Measurements from ENCODE around the gene NDUFC1.

NDUFC1 gene

GRCh38 chr4:139282721-139283075 lies 19.6 kb downstream of the NDUFC1 start:
- no peak overlapping the region for H2AFZ ChIP-seq (ENCODE audit: low read depth, low read length)
- peaks cover 13% of the 10 kb centered on the region for H3K27me3 ChIP-seq (ENCODE audit: insufficient read depth, low read length)
- H3K9me3 ChIP-seq (ENCODE audit: low read length): peaks cover 5% of the 10 kb centered on the region
- no peaks in the 10 kb centered on the region for H3K36me3 ChIP-seq (ENCODE audit: insufficient read depth, low read length)
- H3K4me3 ChIP-seq (ENCODE audit: low read length): no peak overlapping the region
- peaks cover 3% of the 10 kb centered on the region for H3K4me1 ChIP-seq (ENCODE audit: insufficient read depth, low read length)

GRCh38 chr4:139282065-139282720 lies 20.1 kb downstream of the NDUFC1 start:
- Histone ChIP-seq H3K4me1 (ENCODE audit: insufficient read depth, low read length) (peaks cover 3% of the 10 kb centered on the region), H2AFZ (ENCODE audit: low read depth, low read length) (no peak overlapping the region), H3K4me3 (ENCODE audit: low read length) (no peak overlapping the region), H3K9me3 (ENCODE audit: low read length) (peaks cover 5% of the 10 kb centered on the region), H3K36me3 (ENCODE audit: insufficient read depth, low read length) (no peaks in the 10 kb centered on the region), H3K27me3 (ENCODE audit: insufficient read depth, low read length) (peaks cover 13% of the 10 kb centered on the region)

- H3K4me3 ChIP-seq (ENCODE audit: low read length): peak within 1 kb of the TSS; percentile 42
- peaks cover 13% of the 10 kb centered on the region for H3K27me3 ChIP-seq (ENCODE audit: insufficient read depth, low read length)
- H2AFZ ChIP-seq (ENCODE audit: low read depth, low read length): peak within 1 kb of the TSS; percentile 70
- H3K9me3 ChIP-seq (ENCODE audit: low read length): peaks cover 5% of the 10 kb centered on the region
- H3K4me1 ChIP-seq (ENCODE audit: insufficient read depth, low read length): peaks cover 3% of the 10 kb centered on the region
- H3K36me3 ChIP-seq (ENCODE audit: insufficient read depth, low read length): no peaks in the 10 kb centered on the region
These were observed 22.3 kb downstream of the NDUFC1 start, which contains the start of gene MGARP for GRCh38 chr4:139279760-139280620. Gene MGARP, minus strand, starts transcription at chr4:139280225. Its CDS starts 67 bp downstream, at chr4:139280158.

DNA sequence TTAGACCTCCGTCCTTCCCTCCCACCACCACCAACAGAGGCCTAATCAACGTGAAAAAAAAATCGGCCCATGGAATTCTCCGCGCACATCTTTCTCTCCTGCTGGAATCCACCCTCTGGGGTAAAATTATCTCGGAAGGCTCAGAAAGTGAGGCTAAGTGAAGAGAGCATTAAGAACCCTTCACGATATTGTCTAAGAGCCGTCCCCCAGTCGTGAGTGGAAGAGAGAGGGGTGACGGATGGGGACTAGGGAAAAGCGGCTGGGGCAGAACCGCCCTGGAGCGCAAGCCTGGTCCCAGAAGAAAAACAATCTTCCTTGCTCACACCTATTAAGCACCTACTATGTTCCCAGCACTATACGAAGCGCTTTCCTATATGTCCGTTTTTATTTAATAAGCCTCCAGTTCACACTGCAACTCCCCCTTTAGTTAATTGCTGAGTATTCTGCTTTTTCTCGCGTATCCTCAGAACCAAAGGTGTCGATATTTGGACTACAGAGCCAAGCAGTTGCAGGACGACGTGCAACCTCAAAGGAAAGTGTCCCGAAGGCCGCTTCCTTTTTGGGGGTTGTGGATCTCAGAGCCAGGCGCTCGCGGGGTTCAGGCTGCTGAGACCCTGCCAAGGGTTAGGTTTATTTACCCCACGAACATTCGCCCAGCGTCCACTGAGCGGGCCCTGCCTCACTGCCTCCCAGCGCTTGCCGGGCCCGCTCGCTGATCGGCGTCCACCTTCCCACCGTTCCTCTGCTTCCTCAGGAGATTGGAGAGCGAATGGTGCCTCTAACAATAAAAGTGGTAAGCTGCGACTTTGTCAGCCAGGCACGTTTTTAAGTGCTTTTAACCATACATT lies 23.1 kb downstream of the NDUFC1 start:
- H3K27me3 ChIP-seq (ENCODE audit: insufficient read depth, low read length): peaks cover 13% of the 10 kb centered on the region

DNA sequence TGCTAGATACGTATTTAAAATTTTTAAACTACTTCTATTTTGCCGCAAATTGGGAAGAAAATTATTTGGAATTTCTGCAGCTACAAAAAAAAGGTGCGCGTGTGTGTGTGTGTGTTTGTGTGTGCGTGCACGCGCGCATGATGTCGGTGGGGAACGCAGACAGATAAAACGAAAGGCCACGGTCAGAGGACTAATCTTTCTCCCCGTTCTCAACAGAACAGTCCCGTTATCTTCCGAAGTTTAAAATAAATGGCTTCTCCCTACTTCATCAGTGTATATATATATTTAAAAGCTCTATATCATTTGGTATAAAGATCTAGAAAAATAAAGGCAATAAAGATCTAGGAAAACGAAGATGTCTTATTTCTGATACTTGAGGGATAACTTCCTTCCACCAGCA lies 23.8 kb downstream of the NDUFC1 start:
- H3K9me3 ChIP-seq (ENCODE audit: low read length): peaks cover 5% of the 10 kb centered on the region
- peaks cover 3% of the 10 kb centered on the region for H3K4me1 ChIP-seq (ENCODE audit: insufficient read depth, low read length)
- no peaks in the 10 kb centered on the region for H3K36me3 ChIP-seq (ENCODE audit: insufficient read depth, low read length)
- H2AFZ ChIP-seq (ENCODE audit: low read depth, low read length): no peak overlapping the region
- no peak overlapping the region for H3K4me3 ChIP-seq (ENCODE audit: low read length)
- peaks cover 13% of the 10 kb centered on the region for H3K27me3 ChIP-seq (ENCODE audit: insufficient read depth, low read length)

More for the DNA sequence above, 23.1 kb downstream of the NDUFC1 start:
- Histone ChIP-seq H3K36me3 (ENCODE audit: insufficient read depth, low read length) (no peaks in the 10 kb centered on the region), H2AFZ (ENCODE audit: low read depth, low read length) (peak overlapping the region; percentile 70), H3K4me3 (ENCODE audit: low read length) (peak overlapping the region; percentile 42), H3K9me3 (ENCODE audit: low read length) (peaks cover 5% of the 10 kb centered on the region), H3K4me1 (ENCODE audit: insufficient read depth, low read length) (peaks cover 3% of the 10 kb centered on the region)

- peaks cover 5% of the 10 kb centered on the region for H3K9me3 ChIP-seq (ENCODE audit: low read length)
- peaks cover 13% of the 10 kb centered on the region for H3K27me3 ChIP-seq (ENCODE audit: insufficient read depth, low read length)
- H3K36me3 ChIP-seq (ENCODE audit: insufficient read depth, low read length): no peaks in the 10 kb centered on the region
- no peak overlapping the region for H2AFZ ChIP-seq (ENCODE audit: low read depth, low read length)
- peaks cover 3% of the 10 kb centered on the region for H3K4me1 ChIP-seq (ENCODE audit: insufficient read depth, low read length)
- H3K4me3 ChIP-seq (ENCODE audit: low read length): no peak overlapping the region
These were observed 27.0 kb downstream of the NDUFC1 start for GRCh38 chr4:139275281-139275735.

DNA sequence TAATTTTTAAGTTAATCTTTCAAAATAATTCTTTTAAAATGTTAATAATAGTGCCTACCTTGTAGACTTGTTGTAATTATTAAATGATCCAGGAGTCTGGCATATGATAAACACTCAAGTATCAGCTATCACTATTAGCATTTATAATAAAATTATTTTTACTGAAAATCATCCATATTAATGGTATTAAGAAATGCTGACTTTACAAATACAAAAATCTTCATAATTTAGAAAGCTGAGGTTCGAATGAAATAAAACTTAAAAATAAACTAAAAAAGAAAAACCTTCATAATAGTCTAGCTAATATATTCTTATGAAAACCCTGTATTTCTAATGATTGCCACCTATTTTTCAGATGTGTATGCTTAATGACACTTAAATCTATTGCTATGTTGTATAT lies 27.5 kb downstream of the NDUFC1 start:
- H3K4me3 ChIP-seq (ENCODE audit: low read length): no peak overlapping the region
- peaks cover 12% of the 10 kb centered on the region for H3K27me3 ChIP-seq (ENCODE audit: insufficient read depth, low read length)
- H2AFZ ChIP-seq (ENCODE audit: low read depth, low read length): no peak overlapping the region
- H3K4me1 ChIP-seq (ENCODE audit: insufficient read depth, low read length): peaks cover 3% of the 10 kb centered on the region
- peaks cover 5% of the 10 kb centered on the region for H3K9me3 ChIP-seq (ENCODE audit: low read length)
- H3K36me3 ChIP-seq (ENCODE audit: insufficient read depth, low read length): no peaks in the 10 kb centered on the region

DNA sequence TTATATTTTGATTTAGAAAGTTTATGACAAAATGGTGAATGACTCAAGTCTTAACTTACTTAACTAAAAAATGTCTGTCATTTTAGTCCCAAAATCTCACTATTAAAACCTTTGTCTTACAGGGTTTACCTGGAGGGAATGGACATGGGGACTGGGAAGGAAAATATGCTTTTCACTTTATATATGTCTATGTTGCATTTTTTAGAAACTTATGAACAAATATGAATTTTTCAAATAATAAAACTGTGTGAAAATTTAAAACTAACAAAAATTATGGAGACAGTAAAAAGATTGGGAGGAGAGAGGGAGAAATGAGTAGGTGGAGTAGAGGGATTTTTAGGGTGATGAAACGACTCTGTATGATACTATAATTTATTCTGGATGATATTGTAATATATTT lies 28.4 kb downstream of the NDUFC1 start:
- Histone ChIP-seq H3K4me1 (ENCODE audit: insufficient read depth, low read length) (no peaks in the 10 kb centered on the region), H3K27me3 (ENCODE audit: insufficient read depth, low read length) (peaks cover 3% of the 10 kb centered on the region), H3K4me3 (ENCODE audit: low read length) (no peak overlapping the region), H2AFZ (ENCODE audit: low read depth, low read length) (no peak overlapping the region), H3K36me3 (ENCODE audit: insufficient read depth, low read length) (no peaks in the 10 kb centered on the region), H3K9me3 (ENCODE audit: low read length) (no peaks in the 10 kb centered on the region)

DNA sequence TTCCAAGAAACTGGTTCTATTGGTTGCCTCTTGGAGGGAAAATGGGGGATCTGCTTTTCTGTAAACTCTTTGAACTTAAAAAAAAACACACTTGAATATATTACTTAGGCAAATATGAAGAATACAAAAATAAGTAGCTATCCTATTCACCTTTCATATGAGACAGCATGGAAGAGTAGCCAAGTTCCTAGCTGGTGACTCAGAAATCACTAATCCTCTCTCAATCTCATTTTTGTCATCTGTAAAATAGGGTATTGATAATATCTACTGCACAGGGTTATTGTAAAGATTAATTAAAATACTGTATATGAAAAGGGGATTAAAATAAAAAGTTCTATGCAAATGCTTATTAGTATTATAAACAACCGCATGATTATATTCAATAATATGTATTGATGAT lies 35.0 kb downstream of the NDUFC1 start:
- no peaks in the 10 kb centered on the region for H3K27me3 ChIP-seq (ENCODE audit: insufficient read depth, low read length)
- no peaks in the 10 kb centered on the region for H3K9me3 ChIP-seq (ENCODE audit: low read length)
- H3K36me3 ChIP-seq (ENCODE audit: insufficient read depth, low read length): no peaks in the 10 kb centered on the region
- peak overlapping the region; percentile 91 for H2AFZ ChIP-seq (ENCODE audit: low read depth, low read length)
- H3K4me3 ChIP-seq (ENCODE audit: low read length): no peak overlapping the region
- peaks cover 12% of the 10 kb centered on the region for H3K4me1 ChIP-seq (ENCODE audit: insufficient read depth, low read length)

GRCh38 chr4:139266583-139267257 lies 35.6 kb downstream of the NDUFC1 start:
- Histone ChIP-seq H3K36me3 (ENCODE audit: insufficient read depth, low read length) (no peaks in the 10 kb centered on the region), H3K27me3 (ENCODE audit: insufficient read depth, low read length) (no peaks in the 10 kb centered on the region), H3K9me3 (ENCODE audit: low read length) (no peaks in the 10 kb centered on the region), H3K4me1 (ENCODE audit: insufficient read depth, low read length) (peaks cover 12% of the 10 kb centered on the region), H3K4me3 (ENCODE audit: low read length) (peak overlapping the region; percentile 57), H2AFZ (ENCODE audit: low read depth, low read length) (peak overlapping the region; percentile 91)

GRCh38 chr4:139266208-139266582 lies 36.1 kb downstream of the NDUFC1 start:
- Histone ChIP-seq H3K9me3 (ENCODE audit: low read length) (no peaks in the 10 kb centered on the region), H3K27me3 (ENCODE audit: insufficient read depth, low read length) (no peaks in the 10 kb centered on the region), H3K4me1 (ENCODE audit: insufficient read depth, low read length) (peaks cover 12% of the 10 kb centered on the region), H3K4me3 (ENCODE audit: low read length) (peak overlapping the region; percentile 57), H2AFZ (ENCODE audit: low read depth, low read length) (peak overlapping the region; percentile 91), H3K36me3 (ENCODE audit: insufficient read depth, low read length) (no peaks in the 10 kb centered on the region)

- H3K9me3 ChIP-seq (ENCODE audit: low read length): no peaks in the 10 kb centered on the region
- H3K27me3 ChIP-seq (ENCODE audit: insufficient read depth, low read length): no peaks in the 10 kb centered on the region
- peaks cover 12% of the 10 kb centered on the region for H3K4me1 ChIP-seq (ENCODE audit: insufficient read depth, low read length)
- no peak overlapping the region for H3K4me3 ChIP-seq (ENCODE audit: low read length)
- H3K36me3 ChIP-seq (ENCODE audit: insufficient read depth, low read length): no peaks in the 10 kb centered on the region
- H2AFZ ChIP-seq (ENCODE audit: low read depth, low read length): no peak overlapping the region
These were observed 36.6 kb downstream of the NDUFC1 start for GRCh38 chr4:139265654-139266053.

Data from neuron (in vitro differentiated cells).